Upper lobe of right lung (tissue), 1 donor: ENCODE measurements around the gene PRKCB. TPM values are rescaled to one million over a fixed set of nuclear protein-coding genes. Genes with fewer than 3 reads are reported as not detected.
"Not testable (repeated sequence)": the region's sequence is repeated elsewhere in the genome, so short reads cannot be mapped to it uniquely, and the experiment has no call there.

Source experiments
- ATAC-seq: fragments of 200-7000 bp; cut with Tn5 transposase; one replicate; pipeline ENCODE4 v1.9.1; 2020; ENCODE audit warnings: mild to moderate bottlenecking, moderate library complexity
- DNase-seq: peaks from one replicate; pipeline ENCODE4 v3.0.0-alpha.2; 2020
- H3K27ac ChIP-seq: fragments of 200-600 bp; one replicate; pipeline ENCODE4 v1.8.0; 2022
- H3K27me3 ChIP-seq: fragments of 200-600 bp; one replicate; pipeline ENCODE4 v1.8.0; 2022; ENCODE audit warnings: mild to moderate bottlenecking
- H3K36me3 ChIP-seq: fragments of 200-600 bp; one replicate; pipeline ENCODE4 v1.8.0; 2022
- H3K4me1 ChIP-seq: fragments of 200-600 bp; one replicate; pipeline ENCODE4 v1.8.0; 2022
- H3K4me3 ChIP-seq: fragments of 200-600 bp; one replicate; pipeline ENCODE4 v1.8.0; 2022; ENCODE audit warnings: mild to moderate bottlenecking
- H3K9me3 ChIP-seq: fragments of 200-600 bp; one replicate; pipeline ENCODE4 v1.8.0; 2022
- CTCF ChIP-seq: fragments of 200-600 bp; IDR thresholded peaks from one replicate; pipeline ENCODE4 v1.8.0; 2022; ENCODE audit warnings: antibody characterized with exemption
- intact Hi-C: fragments of 100-400 bp; cut with DNase I; formaldehyde crosslinking; loops from one replicate; pipeline ENCODE4 v1.11.0; 2022
- total RNA-seq: library from RNA; stranded (reverse); fragmentation: NEBNext Ultra II Directional; extraction: Animal tissue kit (Norgen Biotek cat#: 25700); gene quantifications from one replicate; pipeline ENCODE4 v1.2.1, GENCODE V29; 2021
- donor health status: DM: no; HTN: yes; CAD: no; lungs with severe emphysema.

Gene PRKCB
- total RNA-seq, 1 donor from 2014 or later, result 25.2 TPM

GRCh38 chr16:24013864-24014645 lies 178.3 kb downstream of the PRKCB start:
- H3K27me3 ChIP-seq, result no peaks in the 10 kb centered on the region
- no peaks in the 10 kb centered on the region for H3K36me3 ChIP-seq
- ATAC-seq (peak; percentile 71), DNase-seq (no peak)
- intact Hi-C loops, result loop anchor here (10.0 kb wide), 1 partner anchor 219 kb away; no protein-coding TSS in a partner anchor
- TF ChIP-seq CTCF, result no peak
- H3K4me3 ChIP-seq, result no peak overlapping the region
- no peaks in the 10 kb centered on the region for H3K9me3 ChIP-seq
- H3K4me1 ChIP-seq, result peaks cover 3% of the 10 kb centered on the region
- H3K27ac ChIP-seq, result no peak overlapping the region

- H3K9me3 ChIP-seq, H3K4me3 ChIP-seq, H3K27me3 ChIP-seq, H3K36me3 ChIP-seq, H3K4me1 ChIP-seq, ATAC-seq, H3K27ac ChIP-seq, DNase-seq: not testable (repeated sequence)
- intact Hi-C loops, result loop anchor here (10.0 kb wide), 1 partner anchor 220 kb away; no protein-coding TSS in a partner anchor
These were observed 179.2 kb downstream of the PRKCB start for GRCh38 chr16:24014955-24015354.

- Histone ChIP-seq H3K4me1 (no peaks in the 10 kb centered on the region), H3K9me3 (no peaks in the 10 kb centered on the region), H3K4me3 (no peak overlapping the region), H3K36me3 (no peaks in the 10 kb centered on the region), H3K27me3 (no peaks in the 10 kb centered on the region), H3K27ac (no peak overlapping the region)
- DNase-seq (no peak), ATAC-seq (no peak)
- TF ChIP-seq CTCF, result no peak
- intact Hi-C loops, result loop anchor here (10.0 kb wide), 1 partner anchor 221 kb away; no protein-coding TSS in a partner anchor
These were observed 180.1 kb downstream of the PRKCB start for GRCh38 chr16:24015923-24016322.

GRCh38 chr16:24018485-24018884 lies 182.7 kb downstream of the PRKCB start:
- no peak overlapping the region for H3K4me3 ChIP-seq
- H3K27ac ChIP-seq, result no peak overlapping the region
- H3K9me3 ChIP-seq, result no peaks in the 10 kb centered on the region
- intact Hi-C loops, result loop anchor here (10.0 kb wide), 1 partner anchor 224 kb away; no protein-coding TSS in a partner anchor
- no peak for TF ChIP-seq CTCF
- H3K27me3 ChIP-seq, result no peaks in the 10 kb centered on the region
- no peak for DNase-seq
- H3K36me3 ChIP-seq, result no peaks in the 10 kb centered on the region
- no peak for ATAC-seq
- no peaks in the 10 kb centered on the region for H3K4me1 ChIP-seq

GRCh38 chr16:24022797-24023196 lies 187.0 kb downstream of the PRKCB start:
- Histone ChIP-seq H3K9me3 (no peaks in the 10 kb centered on the region), H3K36me3 (no peaks in the 10 kb centered on the region), H3K27ac (no peak overlapping the region), H3K4me1 (no peaks in the 10 kb centered on the region), H3K27me3 (no peaks in the 10 kb centered on the region), H3K4me3 (no peak overlapping the region)
- ATAC-seq, result no peak
- intact Hi-C loops, result no loop called here
- TF ChIP-seq CTCF, result no peak
- DNase-seq, result no peak

GRCh38 chr16:24023621-24024020 lies 187.8 kb downstream of the PRKCB start:
- Histone ChIP-seq H3K4me3 (no peak overlapping the region), H3K27me3 (no peaks in the 10 kb centered on the region), H3K9me3 (no peaks in the 10 kb centered on the region), H3K27ac (no peak overlapping the region), H3K36me3 (no peaks in the 10 kb centered on the region), H3K4me1 (no peaks in the 10 kb centered on the region)
- ATAC-seq (no peak), DNase-seq (no peak)
- TF ChIP-seq CTCF, result no peak
- intact Hi-C loops, result no loop called here
